Measurements from ENCODE around the gene FAM177B.
"Not testable (repeated sequence)": the region's sequence is repeated elsewhere in the genome, so short reads cannot be mapped to it uniquely, and the experiment has no call there.

FAM177B gene

DNA sequence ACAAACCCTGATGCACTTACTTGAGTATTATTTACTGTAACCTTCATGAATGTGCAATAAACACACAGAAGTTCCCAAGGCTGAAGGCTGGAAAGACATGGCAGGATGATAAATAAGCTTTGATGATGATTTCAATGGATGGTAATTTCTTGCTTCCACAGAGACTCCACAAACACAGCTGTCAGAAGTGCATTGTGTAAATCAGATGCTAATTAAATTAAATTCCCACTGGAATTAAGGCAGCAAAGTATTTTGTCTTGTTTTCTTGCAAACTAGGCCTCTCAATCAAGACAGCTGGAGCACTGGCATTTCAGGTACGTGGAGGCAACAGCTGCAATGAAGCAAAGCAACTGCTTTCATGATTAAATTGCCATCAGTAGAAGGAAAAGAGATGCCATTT, 24.1 kb downstream of the FAM177B start:
- no peaks in the 10 kb centered on the region for H3K27me3 ChIP-seq (ENCODE audit: insufficient read depth, low read length)
- no peak overlapping the region for H3K18ac ChIP-seq (ENCODE audit: low read length)
- H3K4me3 ChIP-seq (ENCODE audit: low read depth, low read length) = no peak overlapping the region
- no peaks in the 10 kb centered on the region for H3K79me2 ChIP-seq (ENCODE audit: control insufficient read depth, insufficient read depth, low read length, poor library complexity)
- H2BK12ac ChIP-seq (ENCODE audit: low read length) = no peak overlapping the region
- H3K4me1 ChIP-seq (ENCODE audit: control insufficient read depth in 1 of 2, insufficient read depth in 2 of 2, low read length in 2 of 2) = no peaks in the 10 kb centered on the region
- no peak overlapping the region for H4K12ac ChIP-seq (ENCODE audit: low read depth, low read length)
- H3K4me2 ChIP-seq (ENCODE audit: low read length) = no peak overlapping the region
- WGBS (ENCODE audit: extremely low coverage, insufficient coverage, insufficient read length) = no CpG with 5 or more reads among the region's 1 CpG
- no peak overlapping the region for H3K4ac ChIP-seq (ENCODE audit: low read depth, low read length)
- H4K8ac ChIP-seq (ENCODE audit: low read depth, low read length) = no peak overlapping the region
- H3K9ac ChIP-seq (ENCODE audit: low read length) = no peak overlapping the region
- DNase-seq = no peak
- no peak overlapping the region for H3K27ac ChIP-seq (ENCODE audit: low read depth, low read length)
- no peaks in the 10 kb centered on the region for H3K79me1 ChIP-seq (ENCODE audit: low read length)
- no peak overlapping the region for H2AK5ac ChIP-seq (ENCODE audit: low read length)
- no peak overlapping the region for H2BK120ac ChIP-seq (ENCODE audit: insufficient read depth, low read length, poor library complexity)
- no peak overlapping the region for H2AFZ ChIP-seq (ENCODE audit: insufficient read depth, low read length, poor library complexity)
- H3K23ac ChIP-seq (ENCODE audit: low read length) = no peak overlapping the region
- H4K91ac ChIP-seq (ENCODE audit: low read depth, low read length) = no peak overlapping the region
- H3K36me3 ChIP-seq (ENCODE audit: control insufficient read depth in 1 of 2, insufficient read depth in 2 of 2, low read length in 2 of 2) = no peaks in the 10 kb centered on the region
- H3K14ac ChIP-seq (ENCODE audit: low read length) = no peak overlapping the region
- no peak overlapping the region for H2BK5ac ChIP-seq (ENCODE audit: low read depth, low read length, poor library complexity)
- H3K9me3 ChIP-seq (ENCODE audit: insufficient read depth, low read depth, low read length) = no peaks in the 10 kb centered on the region

DNA sequence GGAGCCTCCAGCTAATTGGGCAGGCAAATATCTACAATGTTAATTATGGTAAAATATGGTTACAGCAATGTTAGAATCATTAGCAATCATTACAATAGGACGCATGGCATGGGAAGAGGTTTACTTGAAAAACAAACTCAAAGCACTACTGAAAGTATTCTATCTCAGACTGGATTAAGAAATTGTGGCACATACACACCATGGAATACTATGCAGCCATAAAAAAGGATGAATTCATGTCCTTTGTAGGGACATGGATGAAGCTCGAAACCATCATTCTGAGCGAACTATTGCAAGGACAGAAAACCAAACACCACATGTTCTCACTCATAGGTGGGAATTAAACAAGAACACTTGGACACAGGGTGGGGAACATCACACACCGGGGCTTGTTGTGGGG, 25.2 kb downstream of the FAM177B start:
- H4K91ac ChIP-seq (ENCODE audit: low read depth, low read length); H3K4ac ChIP-seq (ENCODE audit: low read depth, low read length); H3K4me3 ChIP-seq (ENCODE audit: low read depth, low read length); H2BK12ac ChIP-seq (ENCODE audit: low read length); H2AFZ ChIP-seq (ENCODE audit: insufficient read depth, low read length, poor library complexity); H3K23ac ChIP-seq (ENCODE audit: low read length); H2BK5ac ChIP-seq (ENCODE audit: low read depth, low read length, poor library complexity); H3K27ac ChIP-seq (ENCODE audit: low read depth, low read length); H3K36me3 ChIP-seq (ENCODE audit: control insufficient read depth in 1 of 2, insufficient read depth in 2 of 2, low read length in 2 of 2); H3K4me2 ChIP-seq (ENCODE audit: low read length); H3K79me2 ChIP-seq (ENCODE audit: control insufficient read depth, insufficient read depth, low read length, poor library complexity); H3K18ac ChIP-seq (ENCODE audit: low read length); H3K4me1 ChIP-seq (ENCODE audit: control insufficient read depth in 1 of 2, insufficient read depth in 2 of 2, low read length in 2 of 2); H3K14ac ChIP-seq (ENCODE audit: low read length); H4K8ac ChIP-seq (ENCODE audit: low read depth, low read length); H3K9ac ChIP-seq (ENCODE audit: low read length); DNase-seq; H3K27me3 ChIP-seq (ENCODE audit: insufficient read depth, low read length); H2BK120ac ChIP-seq (ENCODE audit: insufficient read depth, low read length, poor library complexity); H3K79me1 ChIP-seq (ENCODE audit: low read length); H4K12ac ChIP-seq (ENCODE audit: low read depth, low read length); H3K9me3 ChIP-seq (ENCODE audit: insufficient read depth, low read depth, low read length); H2AK5ac ChIP-seq (ENCODE audit: low read length): not testable (repeated sequence)
- no CpG with 5 or more reads among the region's 4 CpGs for WGBS (ENCODE audit: extremely low coverage, insufficient coverage, insufficient read length)

GRCh38 chr1:222767152-222767571, 30.2 kb downstream of the FAM177B start:
- Histone ChIP-seq H4K8ac (ENCODE audit: low read depth, low read length) (no peak overlapping the region), H3K36me3 (ENCODE audit: control insufficient read depth in 1 of 2, insufficient read depth in 2 of 2, low read length in 2 of 2) (peaks cover 0 to 3% of the 10 kb centered on the region in 2 experiments), H3K27ac (ENCODE audit: low read depth, low read length) (no peak overlapping the region), H3K9ac (ENCODE audit: low read length) (no peak overlapping the region), H3K9me3 (ENCODE audit: insufficient read depth, low read depth, low read length) (peaks cover 3% of the 10 kb centered on the region), H2BK120ac (ENCODE audit: insufficient read depth, low read length, poor library complexity) (no peak overlapping the region), H3K79me2 (ENCODE audit: control insufficient read depth, insufficient read depth, low read length, poor library complexity) (no peaks in the 10 kb centered on the region), H3K4me3 (ENCODE audit: low read depth, low read length) (no peak overlapping the region), H3K79me1 (ENCODE audit: low read length) (no peaks in the 10 kb centered on the region), H3K18ac (ENCODE audit: low read length) (no peak overlapping the region), H3K27me3 (ENCODE audit: insufficient read depth, low read length) (no peaks in the 10 kb centered on the region), H3K4ac (ENCODE audit: low read depth, low read length) (no peak overlapping the region), H3K4me2 (ENCODE audit: low read length) (no peak overlapping the region), H3K14ac (ENCODE audit: low read length) (no peak overlapping the region), H2BK5ac (ENCODE audit: low read depth, low read length, poor library complexity) (no peak overlapping the region), H4K91ac (ENCODE audit: low read depth, low read length) (no peak overlapping the region), H4K12ac (ENCODE audit: low read depth, low read length) (no peak overlapping the region), H2AK5ac (ENCODE audit: low read length) (no peak overlapping the region), H3K4me1 (ENCODE audit: control insufficient read depth in 1 of 2, insufficient read depth in 2 of 2, low read length in 2 of 2) (no peaks in the 10 kb centered on the region), H2AFZ (ENCODE audit: insufficient read depth, low read length, poor library complexity) (no peak overlapping the region), H3K23ac (ENCODE audit: low read length) (no peak overlapping the region), H2BK12ac (ENCODE audit: low read length) (no peak overlapping the region)
- WGBS (ENCODE audit: extremely low coverage, insufficient coverage, insufficient read length) = no CpG with 5 or more reads among the region's 5 CpGs
- no peak for DNase-seq

DNA sequence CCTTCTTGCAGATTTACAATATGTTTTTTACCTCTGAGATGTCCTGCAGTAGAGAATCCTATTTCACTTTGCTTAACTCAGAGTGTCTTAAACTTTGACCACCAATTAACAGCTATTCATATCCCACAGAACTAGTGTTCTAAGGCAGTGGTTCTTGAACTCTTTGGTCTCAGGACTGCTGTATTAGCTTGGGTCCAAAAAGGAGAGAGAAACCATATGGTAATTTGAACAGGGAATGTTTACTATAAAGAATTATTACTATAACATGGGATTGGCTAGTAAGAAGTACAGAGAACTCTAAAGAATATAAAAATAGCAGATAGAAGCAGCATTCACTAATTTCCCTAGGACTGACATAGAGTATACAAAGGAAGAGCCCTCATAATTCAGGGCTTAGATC, 31.6 kb downstream of the FAM177B start:
- Histone ChIP-seq H3K4me2 (ENCODE audit: low read length) (no peak overlapping the region), H4K8ac (ENCODE audit: low read depth, low read length) (no peak overlapping the region), H3K4me1 (ENCODE audit: control insufficient read depth in 1 of 2, insufficient read depth in 2 of 2, low read length in 2 of 2) (no peaks in the 10 kb centered on the region), H2AK5ac (ENCODE audit: low read length) (no peak overlapping the region), H3K27me3 (ENCODE audit: insufficient read depth, low read length) (no peaks in the 10 kb centered on the region), H3K23ac (ENCODE audit: low read length) (no peak overlapping the region), H3K4me3 (ENCODE audit: low read depth, low read length) (no peak overlapping the region), H3K18ac (ENCODE audit: low read length) (no peak overlapping the region), H4K12ac (ENCODE audit: low read depth, low read length) (no peak overlapping the region), H3K14ac (ENCODE audit: low read length) (no peak overlapping the region), H3K4ac (ENCODE audit: low read depth, low read length) (no peak overlapping the region), H3K36me3 (ENCODE audit: control insufficient read depth in 1 of 2, insufficient read depth in 2 of 2, low read length in 2 of 2) (peaks cover 0 to 3% of the 10 kb centered on the region in 2 experiments), H2BK12ac (ENCODE audit: low read length) (no peak overlapping the region), H3K9ac (ENCODE audit: low read length) (no peak overlapping the region), H4K91ac (ENCODE audit: low read depth, low read length) (no peak overlapping the region), H3K27ac (ENCODE audit: low read depth, low read length) (no peak overlapping the region), H3K9me3 (ENCODE audit: insufficient read depth, low read depth, low read length) (peaks cover 3% of the 10 kb centered on the region), H3K79me2 (ENCODE audit: control insufficient read depth, insufficient read depth, low read length, poor library complexity) (no peaks in the 10 kb centered on the region), H3K79me1 (ENCODE audit: low read length) (no peaks in the 10 kb centered on the region), H2BK120ac (ENCODE audit: insufficient read depth, low read length, poor library complexity) (no peak overlapping the region), H2AFZ (ENCODE audit: insufficient read depth, low read length, poor library complexity) (no peak overlapping the region), H2BK5ac (ENCODE audit: low read depth, low read length, poor library complexity) (no peak overlapping the region)
- no peak for DNase-seq

All from trophoblast cell (in vitro differentiated cells and primary cell).